Measurements from ENCODE around the gene CPD. TPM values are rescaled to one million over a fixed set of nuclear protein-coding genes. Genes with fewer than 3 reads are reported as not detected.

CPD gene
- total RNA-seq, 4 donors from 2014 or later = 20.8 to 32.4 (median 28.0) TPM

GRCh38 chr17:30503558-30503957, 124.8 kb downstream of the CPD start:
- peaks cover 2 to 28% of the 10 kb centered on the region in 2 donors for H3K36me3 ChIP-seq
- H3K4me1 ChIP-seq = no peaks in the 10 kb centered on the region
- no peak for TF ChIP-seq POLR2A (IDR thresholded peaks at IDR 0.05)
- no peak for TF ChIP-seq CTCF (IDR thresholded peaks at IDR 0.05 in 4 of 5, conservative IDR thresholded peaks at IDR 0.05 in 1 of 5)
- in situ Hi-C loops (cut with MboI; ENCODE audit: low sequenced_read_pairs in 4 of 4) = no loop called here
- no peak overlapping the region for H3K27ac ChIP-seq
- DNase-seq (no peak), ATAC-seq (no peak)
- no peak overlapping the region for H3K4me3 ChIP-seq
- no peaks in the 10 kb centered on the region for H3K27me3 ChIP-seq
- H3K9me3 ChIP-seq = no peaks in the 10 kb centered on the region
- intact Hi-C loops (cut with DNase I; ENCODE audit: low total_unique reads) = no loop called here

GRCh38 chr17:30505868-30506417, 127.2 kb downstream of the CPD start:
- intact Hi-C loops (cut with DNase I; ENCODE audit: low total_unique reads) = no loop called here
- peaks cover 0 to 24% of the 10 kb centered on the region in 2 donors for H3K36me3 ChIP-seq
- no peak overlapping the region for H3K27ac ChIP-seq
- ATAC-seq (no peak), DNase-seq (no peak)
- H3K4me3 ChIP-seq = no peak overlapping the region
- no peaks in the 10 kb centered on the region for H3K9me3 ChIP-seq
- H3K27me3 ChIP-seq = no peaks in the 10 kb centered on the region
- H3K4me1 ChIP-seq = no peaks in the 10 kb centered on the region
- TF ChIP-seq POLR2A (IDR thresholded peaks at IDR 0.05) (no peak), CTCF (IDR thresholded peaks at IDR 0.05 in 4 of 5, conservative IDR thresholded peaks at IDR 0.05 in 1 of 5) (no peak)
- in situ Hi-C loops (cut with MboI; ENCODE audit: low sequenced_read_pairs in 4 of 4) = no loop called here

GRCh38 chr17:30506481-30506880, 127.8 kb downstream of the CPD start:
- ATAC-seq = no peak
- Histone ChIP-seq H3K27me3 (no peaks in the 10 kb centered on the region), H3K27ac (no peak overlapping the region), H3K4me1 (no peaks in the 10 kb centered on the region), H3K36me3 (peaks cover 0 to 19% of the 10 kb centered on the region in 2 donors), H3K9me3 (no peaks in the 10 kb centered on the region), H3K4me3 (no peak overlapping the region)
- DNase-seq = no peak
- in situ Hi-C loops (cut with MboI; ENCODE audit: low sequenced_read_pairs in 4 of 4) (no loop called here), intact Hi-C loops (cut with DNase I; ENCODE audit: low total_unique reads) (no loop called here)
- TF ChIP-seq POLR2A (IDR thresholded peaks at IDR 0.05) = no peak
- no peak for TF ChIP-seq CTCF (IDR thresholded peaks at IDR 0.05 in 4 of 5, conservative IDR thresholded peaks at IDR 0.05 in 1 of 5)

DNA sequence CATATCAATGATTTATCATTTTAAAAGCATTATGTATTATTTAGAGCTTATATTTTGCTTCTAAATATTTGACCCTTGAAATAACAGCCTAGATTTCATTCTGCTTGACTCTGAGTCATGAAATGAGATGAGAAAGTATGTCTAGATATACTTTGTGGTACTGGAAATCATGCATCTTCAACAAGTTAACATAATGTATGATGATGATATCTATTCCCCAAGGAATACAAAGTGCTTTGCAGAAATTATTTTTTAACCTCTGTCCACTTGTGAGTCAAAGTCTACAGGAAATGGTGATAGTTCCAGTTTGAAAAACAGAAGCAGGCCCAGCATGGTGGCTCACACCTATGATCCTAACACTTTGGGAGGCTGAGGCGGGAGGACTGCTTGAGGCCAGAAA, 134.6 kb downstream of the CPD start:
- TF ChIP-seq CTCF (IDR thresholded peaks at IDR 0.05 in 4 of 5, conservative IDR thresholded peaks at IDR 0.05 in 1 of 5) (no peak), POLR2A (IDR thresholded peaks at IDR 0.05) (no peak)
- Histone ChIP-seq H3K27me3 (no peaks in the 10 kb centered on the region), H3K27ac (no peak overlapping the region), H3K9me3 (no peaks in the 10 kb centered on the region), H3K4me1 (no peaks in the 10 kb centered on the region), H3K4me3 (no peak overlapping the region), H3K36me3 (peaks cover 0 to 23% of the 10 kb centered on the region in 2 donors)
- no peak for ATAC-seq
- no peak for DNase-seq
- intact Hi-C loops (cut with DNase I; ENCODE audit: low total_unique reads) = no loop called here
- in situ Hi-C loops (cut with MboI; ENCODE audit: low sequenced_read_pairs in 4 of 4) = no loop called here

Measured in gastrocnemius medialis (tissue), 4 donors.